Neutrophil (primary cell): ENCODE results near the gene TMEM269.
"Not testable (repeated sequence)": the region's sequence is repeated elsewhere in the genome, so short reads cannot be mapped to it uniquely, and the experiment has no call there.

Experiments
- H3K27ac ChIP-seq: fragments of 200-600 bp; sonication (generic); 2 replicates; pipeline ENCODE4 v1.5.1; 2016; ENCODE audit warnings: mild to moderate bottlenecking, moderate library complexity
- H3K27me3 ChIP-seq: fragments of 200-600 bp; sonication (generic); 2 replicates; pipeline ENCODE4 v1.6.0; 2016; ENCODE audit warnings: mild to moderate bottlenecking
- H3K36me3 ChIP-seq: fragments of 200-600 bp; sonication (generic); 2 replicates; pipeline ENCODE4 v1.5.1; 2017
- H3K4me1 ChIP-seq, 2 experiments: fragments of 200-600 bp in 1 of 2; sonication (generic) in 1 of 2; 1 replicate in 1 of 2; 2 replicates in 1 of 2; pipeline versions ENCODE4 v1.5.1 to v1.6.1; 2013 to 2016; ENCODE audit warnings: low read depth in 1 of 2, low read length in 1 of 2, mild to moderate bottlenecking in 1 of 2, moderate library complexity in 1 of 2; ENCODE audit not compliant: control insufficient read depth in 1 of 2, insufficient read depth in 1 of 2
- H3K4me3 ChIP-seq, 2 experiments: fragments of 200-600 bp in 1 of 2; sonication (generic) in 1 of 2; 1 replicate in 1 of 2; 2 replicates in 1 of 2; pipeline ENCODE4 v1.5.1; 2013 to 2016; ENCODE audit warnings: low read depth in 1 of 2, low read length in 1 of 2, mild to moderate bottlenecking in 1 of 2, moderate library complexity in 1 of 2
- H3K9me3 ChIP-seq: fragments of 200-600 bp; sonication (generic); 2 replicates; pipeline ENCODE4 v1.5.1; 2016
- CTCF ChIP-seq: fragments of 200-600 bp; sonication (generic); IDR thresholded peaks from 2 replicates; pipeline ENCODE4 v1.5.1; 2016; ENCODE audit warnings: antibody characterized with exemption

TMEM269 gene

GRCh38 chr1:42806171-42806570 lies 21.4 kb downstream of the TMEM269 start:
- H3K4me3 ChIP-seq, result no peak overlapping the region
- H3K27ac ChIP-seq, result no peak overlapping the region
- no peaks in the 10 kb centered on the region for H3K4me1 ChIP-seq
- H3K27me3 ChIP-seq, result no peaks in the 10 kb centered on the region
- no peak for TF ChIP-seq CTCF
- no peaks in the 10 kb centered on the region for H3K9me3 ChIP-seq
- H3K36me3 ChIP-seq, result peaks cover 36% of the 10 kb centered on the region

- no peak for TF ChIP-seq CTCF
- H3K4me3 ChIP-seq, result no peak overlapping the region
- H3K4me1 ChIP-seq, result no peaks in the 10 kb centered on the region
- H3K27ac ChIP-seq, result no peak overlapping the region
- no peaks in the 10 kb centered on the region for H3K9me3 ChIP-seq
- H3K36me3 ChIP-seq, result peaks cover 39% of the 10 kb centered on the region
- H3K27me3 ChIP-seq, result no peaks in the 10 kb centered on the region
These were observed 21.8 kb downstream of the TMEM269 start for GRCh38 chr1:42806593-42806992.

GRCh38 chr1:42807056-42807668 lies 22.4 kb downstream of the TMEM269 start:
- H3K27me3 ChIP-seq, result no peaks in the 10 kb centered on the region
- H3K4me1 ChIP-seq, result no peaks in the 10 kb centered on the region
- no peak overlapping the region for H3K4me3 ChIP-seq
- peaks cover 39% of the 10 kb centered on the region for H3K36me3 ChIP-seq
- no peak for TF ChIP-seq CTCF
- H3K9me3 ChIP-seq, result no peaks in the 10 kb centered on the region
- no peak overlapping the region for H3K27ac ChIP-seq

GRCh38 chr1:42814815-42815214 lies 30.0 kb downstream of the TMEM269 start:
- H3K4me3 ChIP-seq, H3K27ac ChIP-seq, H3K9me3 ChIP-seq, H3K27me3 ChIP-seq: not testable (repeated sequence)
- H3K4me1 ChIP-seq, result peaks cover 21 to 27% of the 10 kb centered on the region in 2 experiments
- H3K36me3 ChIP-seq, result peaks cover 17% of the 10 kb centered on the region

- Histone ChIP-seq H3K4me1 (peaks cover 21 to 27% of the 10 kb centered on the region in 2 experiments), H3K27me3 (no peaks in the 10 kb centered on the region), H3K36me3 (peaks cover 10% of the 10 kb centered on the region), H3K4me3 (peak overlapping the region; percentile 75 to 91), H3K9me3 (no peaks in the 10 kb centered on the region), H3K27ac (peak overlapping the region; percentile 98)
- no peak for TF ChIP-seq CTCF
These were observed 31.3 kb downstream of the TMEM269 start for GRCh38 chr1:42815941-42816584.

GRCh38 chr1:42816585-42817439 lies 32.0 kb downstream of the TMEM269 start, which contains the start of the genes ERMAP and SVBP:
ERMAP (plus strand) TSS chr1:42817122; CDS start chr1:42830449, 13,327 bp downstream.
SVBP (minus strand) TSS chr1:42817397; CDS start chr1:42816544, 853 bp downstream.
- peaks cover 5% of the 10 kb centered on the region for H3K36me3 ChIP-seq
- H3K4me3 ChIP-seq, result peak within 1 kb of the TSS; percentile 75 to 91
- H3K27me3 ChIP-seq, result no peaks in the 10 kb centered on the region
- H3K4me1 ChIP-seq, result peaks cover 21 to 27% of the 10 kb centered on the region in 2 experiments
- peak within 1 kb of the TSS; percentile 98 for H3K27ac ChIP-seq
- no peaks in the 10 kb centered on the region for H3K9me3 ChIP-seq
- TF ChIP-seq CTCF, result peak; percentile 24
